GM18867 (cell line): ENCODE results near the gene IL2RA.
"Not testable (repeated sequence)": the region's sequence is repeated elsewhere in the genome, so short reads cannot be mapped to it uniquely, and the experiment has no call there.

Experiments used
- ATAC-seq: cut with Tn5 transposase; IDR thresholded peaks from one replicate; pipeline ENCODE4 v1.9.1; 2021; ENCODE audit warnings: mild to moderate bottlenecking, moderate library complexity; ENCODE audit not compliant: unreplicated experiment

The IL2RA gene

DNA sequence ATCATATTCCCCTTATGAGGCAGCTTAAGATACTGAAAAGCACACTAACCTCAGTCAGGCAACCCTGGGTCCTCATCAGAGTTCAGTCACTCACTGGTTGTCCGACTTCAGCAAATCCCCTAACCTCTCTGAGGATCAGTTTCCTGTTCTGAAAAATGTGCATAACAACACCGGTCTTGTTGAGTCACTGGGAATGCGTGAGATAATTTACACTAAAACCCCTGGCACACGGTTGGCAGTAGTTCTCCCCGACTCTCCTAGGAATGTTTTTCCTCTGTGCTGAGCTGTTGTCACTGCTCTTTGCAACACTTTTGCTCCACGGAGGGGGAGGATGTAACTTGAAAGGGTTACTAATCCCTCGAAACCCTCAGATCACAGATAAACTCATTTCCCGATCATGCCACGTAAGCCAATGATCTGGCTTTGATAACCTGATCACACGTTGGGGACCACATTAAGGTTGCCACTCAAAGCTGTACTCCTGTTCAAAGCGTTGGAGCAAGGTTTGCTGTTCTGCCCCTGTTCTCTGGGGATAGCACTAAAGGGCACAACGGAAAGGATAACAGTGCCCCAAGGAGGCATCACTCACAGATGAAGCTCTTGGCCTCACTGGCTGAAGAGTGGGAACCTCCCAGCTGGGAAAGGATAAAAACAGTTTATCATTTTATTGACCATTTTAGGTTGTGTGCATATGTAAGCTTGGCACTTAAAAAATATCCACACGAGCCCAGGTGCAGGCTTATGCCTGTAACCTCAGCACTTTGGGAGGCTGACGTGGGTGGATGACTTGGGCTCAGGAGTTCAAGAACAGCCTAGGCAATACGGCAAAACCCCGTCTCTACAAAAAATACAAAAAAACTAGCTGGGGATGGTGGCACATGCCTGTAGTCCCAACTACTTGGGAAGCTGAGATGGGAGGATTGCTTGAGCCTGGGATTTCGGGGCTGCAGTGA is 21.6 kb upstream of the IL2RA start:
- no peak for ATAC-seq

DNA sequence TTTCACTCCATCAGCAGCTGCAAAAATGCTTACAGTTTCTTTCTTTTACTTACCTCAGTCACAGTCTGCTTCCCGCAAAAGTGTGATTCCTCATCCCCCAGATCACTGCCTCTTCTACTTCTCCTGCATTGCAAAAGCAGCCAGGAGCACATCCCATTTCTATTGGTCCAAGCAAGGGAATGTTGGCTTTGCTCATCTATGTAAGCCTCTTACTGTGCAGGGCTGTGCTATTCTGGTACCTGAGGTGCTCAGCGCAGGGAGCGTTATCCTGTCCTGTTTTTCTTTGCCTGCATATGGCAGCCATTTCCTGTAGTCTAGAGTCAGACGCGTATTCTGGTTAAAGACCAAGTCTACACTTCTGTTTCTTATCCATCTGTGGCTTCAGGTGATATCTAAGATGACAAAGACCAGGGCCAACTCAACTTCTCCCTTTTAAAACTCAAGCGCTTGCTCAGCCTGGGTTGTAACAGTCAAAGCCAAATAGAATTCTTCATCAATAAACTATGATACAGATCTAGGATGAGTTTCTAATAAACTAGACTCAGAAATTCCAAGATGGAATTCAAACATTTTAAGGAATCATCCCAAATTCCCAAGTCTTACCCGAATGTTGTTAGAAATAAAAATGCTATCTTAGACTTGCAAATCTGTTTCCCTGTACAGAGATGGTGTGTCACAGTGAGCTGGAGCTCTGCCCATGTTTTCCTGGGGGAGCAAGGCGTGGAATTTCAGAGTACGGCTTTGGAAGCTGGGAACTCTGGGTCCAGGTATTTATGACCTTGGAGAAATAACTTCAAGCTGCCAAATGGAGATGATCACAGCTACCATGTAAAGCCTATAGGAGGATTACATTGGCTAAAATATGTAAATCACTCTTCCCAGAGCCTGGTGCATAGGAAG is 20.6 kb upstream of the IL2RA start:
- ATAC-seq, result no peak

DNA sequence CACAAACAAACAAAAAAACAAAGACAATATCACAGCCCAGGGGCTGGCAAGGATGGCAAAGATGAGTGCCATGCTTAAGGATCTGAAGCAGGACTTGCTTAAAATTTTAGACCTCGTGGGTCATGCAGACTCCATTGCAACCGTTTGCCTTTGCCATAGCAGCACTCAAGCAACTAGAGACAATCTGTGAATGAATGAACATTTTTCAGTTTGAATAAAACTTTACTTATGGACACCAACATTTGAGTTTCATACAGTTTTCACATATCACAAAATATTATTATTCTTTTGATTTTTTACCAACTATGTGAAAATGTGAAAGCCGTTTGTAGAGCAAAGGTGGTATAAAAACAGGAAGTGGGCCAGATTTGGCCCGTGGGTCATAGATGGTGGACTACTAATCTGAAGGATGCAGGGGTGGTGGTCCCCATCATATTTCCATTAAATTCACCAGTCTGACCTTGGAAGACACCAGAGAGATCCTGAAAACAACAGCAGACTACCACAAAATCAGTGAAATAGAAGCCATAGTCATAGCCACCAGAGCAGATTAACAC is 18.3 kb upstream of the IL2RA start:
- ATAC-seq, result no peak

DNA sequence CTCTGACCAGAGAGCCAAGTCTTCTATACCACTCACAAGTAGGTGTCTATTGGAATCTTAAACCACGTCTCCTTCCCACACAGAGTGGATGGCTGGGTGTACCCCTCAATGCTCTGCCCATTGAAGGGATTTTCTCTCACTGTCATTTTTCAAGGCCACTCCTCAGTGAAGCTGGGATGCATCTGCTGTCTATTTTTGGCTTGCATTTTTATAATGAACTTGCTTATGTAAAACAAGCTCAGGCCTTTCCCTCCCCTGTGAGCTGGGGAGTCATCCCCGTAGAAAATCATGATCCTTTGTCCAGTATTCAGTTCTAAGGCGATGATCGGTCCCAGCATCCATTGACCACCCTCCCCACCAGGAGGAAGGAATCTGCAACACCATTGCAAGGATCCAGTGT is 16.9 kb upstream of the IL2RA start:
- ATAC-seq, result no peak

DNA sequence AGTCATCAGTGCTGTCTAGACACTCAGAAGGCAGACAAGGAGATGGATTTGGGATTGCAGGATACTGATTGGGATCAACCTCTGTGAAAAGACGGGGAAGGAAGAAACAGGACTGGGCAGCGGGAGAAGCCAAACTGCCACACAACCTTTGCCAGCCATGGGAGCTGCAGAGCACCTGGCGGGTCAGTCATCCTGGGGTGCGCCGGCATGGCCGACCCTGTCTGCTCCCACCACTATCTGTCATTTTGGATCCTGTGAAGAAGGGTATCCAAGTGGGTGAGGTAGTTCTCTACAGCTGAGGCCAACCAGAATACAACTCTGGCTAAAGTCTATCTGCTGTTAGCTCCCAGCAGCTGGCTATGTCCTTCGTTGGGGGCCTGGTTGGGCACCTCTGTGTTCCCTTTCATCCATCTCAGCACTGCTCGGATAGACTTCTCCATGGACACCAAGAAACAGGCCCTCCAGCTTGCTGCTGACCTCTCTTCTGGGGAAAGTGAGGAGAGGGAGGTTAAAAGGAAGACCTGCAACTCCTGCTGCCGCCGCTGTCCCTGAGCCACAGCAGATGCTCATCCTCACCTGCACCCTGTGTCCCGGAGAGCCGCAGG is 15.0 kb upstream of the IL2RA start:
- no peak for ATAC-seq

DNA sequence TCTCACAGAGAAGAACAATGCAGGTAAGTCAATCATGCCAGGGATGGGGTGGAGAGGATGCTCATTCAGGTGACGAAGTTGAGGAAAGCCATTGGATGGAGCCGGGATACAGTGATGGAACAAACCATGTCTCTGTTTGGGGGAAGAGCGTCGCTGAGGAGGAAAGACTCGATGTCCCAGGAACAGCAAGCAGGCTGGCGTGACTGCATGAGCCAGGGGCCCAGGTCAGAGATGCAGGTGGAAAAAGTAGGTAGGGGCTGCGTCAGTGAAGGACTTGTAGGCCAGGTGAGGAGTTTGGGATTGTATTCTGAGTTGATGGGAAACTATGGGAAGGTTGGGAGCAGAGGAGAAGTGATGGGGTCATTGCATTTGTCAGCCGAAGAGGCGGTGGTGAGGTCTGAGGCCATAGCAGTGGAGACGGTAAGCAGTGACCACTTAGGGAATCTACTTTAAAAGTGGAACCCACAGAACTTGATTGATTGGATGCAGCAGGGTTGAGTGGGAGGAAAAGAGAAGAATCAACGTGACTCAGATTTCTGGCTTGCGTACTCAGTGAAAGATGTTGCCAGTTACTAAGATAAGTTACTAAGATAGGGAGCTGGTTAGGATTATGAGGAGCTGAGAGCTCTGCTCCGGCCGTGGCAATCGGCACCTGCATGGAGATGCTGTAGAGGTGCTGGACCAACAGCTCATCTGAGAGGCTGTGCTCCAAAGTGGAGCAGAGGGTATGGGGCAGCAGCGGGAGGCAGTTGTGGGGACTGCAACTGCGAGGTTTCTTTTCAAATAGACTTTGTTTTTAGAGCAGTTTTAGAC is 12.5 kb upstream of the IL2RA start:
- no peak for ATAC-seq

DNA sequence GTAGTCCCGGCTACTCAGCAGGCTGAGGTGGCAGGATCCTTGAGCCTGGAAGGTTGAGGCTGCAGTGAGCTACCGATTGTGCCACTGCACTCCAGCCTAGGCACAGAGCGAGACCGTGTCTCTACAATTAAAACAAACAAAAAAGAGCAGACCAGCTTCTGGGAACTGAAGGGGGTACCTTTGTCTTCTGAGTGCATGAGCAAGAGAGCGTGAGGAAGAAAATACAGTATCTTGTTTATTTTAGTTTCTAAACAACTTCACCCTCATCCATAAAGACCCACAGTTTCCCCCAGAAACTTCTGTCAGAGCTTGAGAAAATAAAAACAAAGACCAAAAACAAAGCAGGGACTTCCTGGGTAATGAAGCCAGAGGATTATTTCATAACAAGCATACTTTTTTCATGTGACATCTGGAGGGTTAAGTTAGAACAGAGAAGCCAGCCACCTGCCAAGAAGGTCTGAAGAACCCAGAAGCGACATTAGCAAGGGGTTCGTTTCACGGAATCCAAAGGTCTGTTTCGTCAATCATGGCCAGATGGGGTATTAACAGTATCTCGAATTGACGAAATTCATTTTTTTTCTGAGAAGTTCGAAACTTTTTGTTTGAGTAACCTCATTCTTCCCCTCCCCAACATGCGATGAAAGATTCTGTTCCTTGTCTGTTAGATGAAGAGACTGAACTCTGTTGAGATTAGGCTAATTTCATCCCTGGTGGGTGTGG is 10.2 kb upstream of the IL2RA start:
- ATAC-seq, result peak; percentile 67

DNA sequence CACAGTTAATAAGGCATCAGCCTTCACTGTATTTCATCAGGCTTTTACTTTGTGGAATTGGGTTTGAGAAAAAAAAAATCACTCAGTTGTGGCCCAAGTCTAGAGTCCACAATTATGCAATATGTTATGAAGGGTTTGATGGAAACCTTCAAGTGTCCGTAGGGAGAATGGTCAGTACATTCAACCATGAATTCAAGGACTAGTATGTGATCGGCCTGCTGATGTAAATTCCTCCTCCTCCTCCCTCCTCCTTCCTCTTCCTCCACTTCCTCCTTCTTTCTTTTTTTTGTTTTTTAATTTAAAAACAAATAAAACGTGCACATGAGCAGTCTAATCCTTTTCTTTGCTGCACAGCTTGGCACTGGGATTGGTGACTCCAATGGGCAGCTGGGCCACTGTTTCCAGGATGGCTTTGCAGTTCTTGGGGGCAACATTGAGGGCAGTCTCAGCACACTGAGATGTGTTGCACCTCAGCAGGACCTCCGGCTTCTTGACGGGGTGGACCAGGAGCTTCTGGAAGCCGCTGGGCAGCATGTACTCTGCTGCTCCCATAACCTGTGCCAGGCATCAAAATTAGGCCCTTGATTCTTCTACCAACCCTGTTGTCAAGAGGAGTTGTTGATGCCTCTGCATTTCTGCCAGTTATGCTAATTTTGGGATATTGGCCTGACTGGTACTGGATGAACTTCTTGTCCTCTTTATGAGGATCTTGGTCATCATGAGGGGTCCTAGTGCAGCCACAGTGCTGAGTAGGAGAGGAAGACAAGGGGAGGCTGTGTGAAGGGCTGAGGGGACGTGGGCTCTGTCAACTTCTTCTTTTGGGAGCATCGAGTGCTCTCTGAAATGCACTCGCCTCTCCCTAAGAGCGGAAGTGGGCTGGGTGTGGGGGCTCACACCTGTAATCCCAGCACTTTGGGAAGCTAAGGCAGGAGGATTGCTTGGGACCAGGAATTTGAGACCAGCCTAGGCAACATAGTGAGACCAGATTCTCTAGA is 9.3 kb upstream of the IL2RA start:
- ATAC-seq, result no peak

DNA sequence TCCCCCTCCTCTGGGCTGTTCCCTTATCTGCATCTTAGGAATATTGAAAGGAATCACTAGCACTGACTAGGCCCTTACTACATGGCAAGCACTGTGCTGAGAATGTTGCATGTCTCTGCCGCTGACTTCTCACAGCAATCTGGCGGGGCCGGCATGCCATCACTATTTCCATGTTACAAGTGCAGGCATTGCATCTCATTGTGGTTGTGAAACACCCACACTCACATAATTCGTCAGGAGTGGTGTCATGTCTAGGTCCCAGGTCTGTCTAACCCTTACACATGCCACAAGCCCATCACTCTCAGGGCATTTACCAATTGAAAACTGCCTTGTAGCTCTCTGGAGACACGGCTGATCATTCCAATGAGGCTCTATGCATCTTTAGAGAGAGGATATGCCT is 8.5 kb upstream of the IL2RA start:
- ATAC-seq, result no peak

DNA sequence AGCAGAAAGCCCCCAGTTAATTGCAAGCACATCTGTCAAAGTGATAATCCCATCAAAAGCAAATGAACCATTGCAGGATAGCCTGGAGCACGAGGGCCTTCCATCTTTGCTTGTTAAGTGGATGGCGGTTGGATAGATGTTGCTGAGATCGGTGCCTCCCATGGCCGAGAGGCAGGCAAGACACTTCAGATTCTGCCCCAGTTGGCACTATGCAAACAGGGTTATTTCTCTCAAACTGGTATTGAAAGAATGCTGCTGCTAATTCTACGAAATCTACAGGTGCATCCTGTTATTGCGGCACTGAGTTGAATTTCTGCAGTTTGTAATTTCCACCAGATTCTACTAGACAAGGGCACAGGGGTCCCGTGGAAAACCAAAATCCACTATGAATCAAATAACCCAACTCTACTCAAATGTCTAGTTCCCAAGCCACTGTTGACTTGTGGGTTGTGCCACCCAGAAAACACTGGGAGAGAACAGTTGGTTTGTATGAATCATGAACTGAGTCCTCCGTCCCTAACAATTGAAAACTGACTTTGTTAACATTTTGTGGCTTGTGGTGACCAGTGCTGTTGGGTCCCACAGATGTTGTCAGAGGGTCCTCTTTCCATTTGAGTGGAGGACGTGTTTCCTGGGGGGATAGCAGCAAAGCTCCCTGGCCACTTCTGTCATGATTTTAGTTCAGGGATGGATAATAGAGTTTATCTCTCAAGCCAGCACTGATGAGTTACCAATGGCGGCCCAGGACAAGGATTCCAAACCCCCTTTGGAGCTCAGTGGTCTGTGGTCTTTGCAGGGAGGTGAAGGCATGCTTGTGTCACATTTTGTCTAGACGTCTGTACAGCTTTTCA is 7.1 kb upstream of the IL2RA start:
- ATAC-seq, result no peak

DNA sequence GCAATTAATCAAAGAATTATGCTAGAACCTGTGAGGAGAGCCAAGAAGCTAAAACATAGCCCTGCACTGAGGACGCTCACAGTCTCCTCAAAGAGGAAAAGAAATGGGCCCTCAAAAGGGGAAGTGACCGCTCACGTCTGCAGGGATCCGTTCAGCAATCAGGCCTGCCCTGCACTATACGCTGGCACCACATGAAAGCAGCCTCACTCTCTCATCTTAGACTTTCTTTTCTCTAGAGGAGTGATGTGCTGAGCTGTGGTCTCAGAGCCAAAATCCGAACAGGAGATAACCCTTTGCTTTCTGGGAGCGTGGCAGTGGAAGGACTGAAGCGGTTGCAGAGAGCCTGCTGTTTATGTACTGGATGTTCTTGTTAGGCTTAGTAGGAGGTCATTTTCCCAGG is 6.3 kb upstream of the IL2RA start:
- no peak for ATAC-seq

DNA sequence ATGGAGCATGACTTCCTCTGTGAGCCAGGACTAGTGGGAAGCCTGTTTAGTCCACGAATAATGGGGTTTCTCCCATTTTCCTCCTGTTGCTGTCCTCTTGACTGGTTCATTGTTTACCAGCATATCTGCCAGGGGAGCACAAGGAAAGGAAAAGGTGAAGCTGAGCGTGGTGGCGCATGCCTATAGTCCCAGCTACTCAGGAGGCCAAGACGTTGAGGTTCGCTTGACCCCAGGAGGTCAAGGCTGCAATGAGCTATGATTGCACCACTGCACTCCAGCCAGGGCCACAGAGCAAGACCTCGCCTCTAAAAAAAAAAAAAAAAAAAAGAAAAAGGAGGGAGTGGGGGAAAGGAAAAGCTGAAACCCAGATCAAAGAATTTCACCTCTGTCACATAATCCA is 5.8 kb upstream of the IL2RA start:
- ATAC-seq, result no peak

DNA sequence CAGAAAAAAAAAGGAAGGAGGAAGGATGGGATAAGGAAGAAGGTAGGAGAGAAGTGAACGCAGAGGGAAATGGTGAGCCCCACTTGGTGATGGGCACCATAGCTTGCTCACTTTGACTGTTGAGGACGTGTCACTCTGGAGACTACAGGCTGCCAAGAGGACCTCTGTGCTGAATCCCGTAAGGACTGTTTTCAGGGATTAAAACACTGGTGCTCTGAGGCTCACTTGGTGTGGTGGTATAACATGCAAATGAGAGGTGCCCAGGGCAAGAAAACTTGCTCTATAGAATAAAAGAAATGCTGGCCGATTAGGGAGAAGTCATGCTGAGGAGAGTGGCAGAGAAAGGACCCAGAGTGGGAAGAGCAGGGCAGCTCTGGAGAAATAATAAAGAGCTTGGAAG is 5.3 kb upstream of the IL2RA start:
- no peak for ATAC-seq

DNA sequence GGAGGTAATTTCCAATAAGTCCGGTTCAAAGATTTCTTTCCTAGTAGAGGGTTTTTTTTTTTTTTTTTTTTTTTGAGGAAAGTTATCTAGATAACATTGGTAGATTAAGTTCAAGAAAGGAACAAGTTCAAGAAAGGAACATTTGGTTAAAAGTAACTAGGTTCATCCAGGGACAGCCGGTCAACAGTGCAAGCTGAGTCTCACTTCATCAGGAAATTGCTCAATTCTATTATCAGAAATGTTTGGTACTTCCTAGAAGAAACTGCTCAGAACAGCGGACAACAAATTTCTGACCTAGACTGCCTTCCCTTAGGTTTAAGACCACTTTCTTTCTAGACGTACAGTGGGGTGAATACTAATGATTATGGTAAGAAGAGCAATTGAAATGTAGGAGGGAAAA is 3.7 kb upstream of the IL2RA start:
- no peak for ATAC-seq

DNA sequence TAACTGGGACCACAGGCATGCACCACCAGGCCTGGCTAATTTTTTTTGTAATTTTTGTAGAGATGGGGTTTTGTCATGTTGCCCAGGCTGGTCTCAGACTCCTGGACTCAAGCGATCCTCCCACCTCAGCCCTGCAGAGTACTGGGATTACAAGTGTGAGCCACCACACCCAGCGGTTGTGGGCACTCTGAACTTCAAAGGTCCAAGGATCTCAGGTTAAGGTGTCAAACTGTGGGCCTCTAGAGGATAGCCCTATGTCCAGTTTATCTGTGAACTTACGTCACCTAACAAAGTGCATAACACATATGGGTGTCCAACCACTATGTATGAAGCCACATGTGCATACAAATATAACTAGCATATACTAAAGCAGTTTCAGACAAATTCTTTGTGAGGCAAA is 3.2 kb upstream of the IL2RA start:
- no peak for ATAC-seq

DNA sequence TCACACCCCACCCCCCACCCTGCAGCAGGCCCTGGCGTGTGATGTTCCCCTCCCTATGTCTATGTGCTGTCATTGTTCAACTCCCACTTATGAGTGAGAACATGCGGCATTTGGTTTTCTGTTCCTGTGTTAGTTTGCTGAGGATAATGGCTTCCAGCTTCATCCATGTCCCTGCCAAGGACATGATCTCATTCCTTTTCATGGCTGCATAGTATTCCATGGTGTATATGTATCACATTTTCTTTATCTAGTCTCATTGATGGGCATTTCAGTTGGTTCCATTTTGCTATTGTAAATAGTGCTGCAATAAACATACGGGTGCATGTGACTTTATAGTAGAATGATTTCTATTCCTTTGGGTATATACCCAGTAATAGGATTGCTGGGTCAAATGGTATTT is 2.6 kb upstream of the IL2RA start:
- not testable (repeated sequence) for ATAC-seq

DNA sequence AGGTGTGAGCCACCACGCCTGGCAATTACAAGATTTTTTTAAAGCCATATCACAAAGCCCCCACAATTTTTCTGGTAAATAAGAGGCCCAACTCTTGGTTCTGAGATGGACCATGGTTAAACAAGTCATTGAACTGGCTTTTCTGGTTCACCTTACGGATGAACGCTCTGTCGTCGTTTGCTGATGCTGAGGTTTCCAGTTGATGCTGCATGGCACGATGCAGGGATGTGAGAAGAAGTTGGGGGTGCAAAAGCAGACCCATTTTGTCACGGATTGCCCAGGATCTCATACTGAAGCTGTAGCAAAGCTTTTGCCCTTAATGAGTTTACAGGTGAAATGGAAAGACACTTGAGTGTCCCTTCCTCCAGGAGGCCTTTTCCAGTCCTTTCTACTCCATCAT is 2.0 kb upstream of the IL2RA start:
- ATAC-seq, result no peak

DNA sequence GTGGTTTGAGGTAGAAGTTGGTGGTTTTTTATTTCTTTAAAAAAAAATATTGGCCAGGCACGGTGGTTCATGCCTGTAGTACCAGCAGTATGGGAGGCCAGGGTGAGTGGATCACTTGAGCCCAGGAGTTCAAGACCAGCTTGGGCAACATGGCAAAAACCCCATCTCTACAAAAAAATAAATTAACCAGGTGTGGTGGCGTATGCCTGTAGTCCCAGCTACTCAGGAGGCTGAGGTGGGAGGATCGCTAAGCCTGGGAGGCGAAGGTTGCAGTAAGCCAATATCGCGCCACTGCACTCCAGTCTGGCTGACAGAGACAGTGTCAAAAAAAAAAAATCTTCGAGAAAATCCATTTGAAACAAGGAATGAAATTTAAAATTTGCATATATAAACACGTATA is 1.1 kb downstream of the IL2RA start:
- no peak for ATAC-seq
